GM12873 (cell line): Measurements from ENCODE around the gene DNM1.

ENCODE experiments used
- TF ChIP-seq, protein P1 (sequence below): IDR thresholded peaks from 2 replicates; pipeline ENCODE4 v1.5.1; 2012; ENCODE audit warnings: low read depth, mild to moderate bottlenecking, moderate library complexity, low read length, control low read depth; ENCODE audit not compliant: insufficient read depth; ENCODE audit errors: missing control alignments

Gene DNM1

DNA sequence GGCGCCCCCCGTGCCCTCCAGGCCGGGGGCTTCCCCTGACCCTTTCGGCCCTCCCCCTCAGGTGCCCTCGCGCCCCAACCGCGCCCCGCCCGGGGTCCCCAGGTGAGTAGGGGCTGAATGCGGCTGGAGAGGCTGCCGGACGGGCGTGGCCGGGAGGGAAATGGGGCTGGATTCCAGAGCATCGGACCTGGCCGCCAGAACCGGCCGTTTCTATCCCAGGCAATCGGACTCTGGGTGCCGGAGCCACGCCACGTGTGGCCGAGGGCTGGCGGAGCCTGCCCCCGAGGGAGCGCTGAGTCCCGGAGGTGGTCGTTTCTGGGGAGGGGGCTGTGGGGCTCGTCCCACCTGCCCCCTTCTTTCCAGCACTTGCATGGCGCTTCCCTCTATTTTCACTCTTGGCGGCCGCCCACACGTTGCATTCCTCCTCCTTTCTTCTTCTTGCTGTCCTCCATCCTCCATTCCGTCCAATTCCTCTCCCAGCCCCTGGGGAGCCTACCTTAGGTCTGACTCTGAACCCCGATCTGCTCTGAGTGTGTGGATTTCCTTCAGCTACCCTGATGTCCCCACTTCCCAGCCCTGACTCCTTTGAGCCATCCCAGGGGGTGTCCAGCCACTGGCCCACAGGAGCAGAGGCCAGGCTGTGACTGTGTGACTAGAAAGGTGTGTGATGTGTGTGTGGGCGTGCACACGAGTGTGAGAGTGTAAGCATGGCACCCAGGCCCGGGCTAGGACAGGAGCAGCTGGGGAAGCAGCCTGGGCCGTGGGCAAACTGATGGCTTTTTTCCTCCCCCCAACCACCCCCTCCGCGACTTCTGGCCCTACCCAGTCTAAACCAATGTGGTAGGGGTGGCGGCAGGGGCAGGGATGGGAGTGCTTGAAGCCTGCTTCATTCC lies 47.9 kb downstream of the DNM1 start:
- TF ChIP-seq, protein P1, sequence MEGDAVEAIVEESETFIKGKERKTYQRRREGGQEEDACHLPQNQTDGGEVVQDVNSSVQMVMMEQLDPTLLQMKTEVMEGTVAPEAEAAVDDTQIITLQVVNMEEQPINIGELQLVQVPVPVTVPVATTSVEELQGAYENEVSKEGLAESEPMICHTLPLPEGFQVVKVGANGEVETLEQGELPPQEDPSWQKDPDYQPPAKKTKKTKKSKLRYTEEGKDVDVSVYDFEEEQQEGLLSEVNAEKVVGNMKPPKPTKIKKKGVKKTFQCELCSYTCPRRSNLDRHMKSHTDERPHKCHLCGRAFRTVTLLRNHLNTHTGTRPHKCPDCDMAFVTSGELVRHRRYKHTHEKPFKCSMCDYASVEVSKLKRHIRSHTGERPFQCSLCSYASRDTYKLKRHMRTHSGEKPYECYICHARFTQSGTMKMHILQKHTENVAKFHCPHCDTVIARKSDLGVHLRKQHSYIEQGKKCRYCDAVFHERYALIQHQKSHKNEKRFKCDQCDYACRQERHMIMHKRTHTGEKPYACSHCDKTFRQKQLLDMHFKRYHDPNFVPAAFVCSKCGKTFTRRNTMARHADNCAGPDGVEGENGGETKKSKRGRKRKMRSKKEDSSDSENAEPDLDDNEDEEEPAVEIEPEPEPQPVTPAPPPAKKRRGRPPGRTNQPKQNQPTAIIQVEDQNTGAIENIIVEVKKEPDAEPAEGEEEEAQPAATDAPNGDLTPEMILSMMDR, result no peak

DNA sequence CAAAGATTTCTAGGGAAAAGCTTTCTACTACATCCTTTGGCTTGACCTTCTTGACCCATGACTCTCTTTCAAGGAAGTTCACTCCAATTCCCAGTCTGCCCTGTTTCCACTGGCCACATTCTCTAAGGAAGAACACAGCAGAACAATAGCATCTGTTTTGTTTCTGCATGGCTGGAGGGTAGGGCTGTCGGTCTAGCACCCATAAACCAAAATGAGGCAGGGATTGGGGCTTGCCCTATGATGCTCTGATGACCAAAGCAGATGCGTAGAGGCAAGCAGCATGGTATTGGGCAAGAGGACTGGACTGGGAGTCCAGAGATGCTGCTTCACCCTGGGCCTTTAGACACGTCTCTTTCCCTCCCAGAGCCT lies 48.5 kb downstream of the DNM1 start:
- TF ChIP-seq, protein P1, result no peak

DNA sequence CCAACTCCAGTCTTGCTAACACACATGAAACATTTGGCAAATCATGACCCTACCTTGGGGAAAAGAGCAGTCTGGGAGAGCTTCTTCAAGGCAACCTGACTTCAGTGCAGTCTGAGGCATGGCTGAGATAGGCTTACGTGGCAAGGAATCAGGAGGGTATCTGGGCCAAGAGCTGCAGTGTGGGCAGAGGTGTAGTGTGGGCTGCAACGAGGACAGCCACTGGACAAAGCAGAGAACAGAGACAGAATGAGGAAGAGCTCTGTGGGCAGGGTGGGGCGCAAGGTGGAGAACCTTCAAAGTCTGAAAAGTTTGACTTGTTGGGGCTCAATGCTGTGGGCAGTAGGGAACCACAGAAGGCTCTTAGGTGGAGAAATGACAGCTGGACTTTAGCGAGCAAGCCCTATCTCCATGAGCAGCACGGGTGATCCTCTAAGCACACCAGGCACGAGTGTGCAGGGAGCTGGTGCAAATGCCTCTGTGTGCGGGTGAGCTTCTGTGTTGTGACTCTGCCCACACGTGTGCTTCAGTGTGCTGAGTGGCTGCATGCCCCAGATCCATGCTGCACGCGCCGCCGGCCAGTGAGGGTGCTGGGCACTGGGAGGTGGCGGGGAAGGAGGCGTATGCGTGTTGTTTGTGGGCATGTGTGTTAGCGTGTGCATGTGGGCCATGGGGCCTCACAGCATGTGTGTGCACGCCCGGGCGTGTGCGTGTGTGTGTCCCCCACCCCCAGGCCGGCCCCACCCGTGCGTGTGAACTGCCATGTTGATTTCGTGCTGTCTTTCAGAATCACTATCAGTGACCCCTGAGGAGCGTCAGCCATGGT lies 49.3 kb downstream of the DNM1 start:
- TF ChIP-seq, protein P1, result no peak

DNA sequence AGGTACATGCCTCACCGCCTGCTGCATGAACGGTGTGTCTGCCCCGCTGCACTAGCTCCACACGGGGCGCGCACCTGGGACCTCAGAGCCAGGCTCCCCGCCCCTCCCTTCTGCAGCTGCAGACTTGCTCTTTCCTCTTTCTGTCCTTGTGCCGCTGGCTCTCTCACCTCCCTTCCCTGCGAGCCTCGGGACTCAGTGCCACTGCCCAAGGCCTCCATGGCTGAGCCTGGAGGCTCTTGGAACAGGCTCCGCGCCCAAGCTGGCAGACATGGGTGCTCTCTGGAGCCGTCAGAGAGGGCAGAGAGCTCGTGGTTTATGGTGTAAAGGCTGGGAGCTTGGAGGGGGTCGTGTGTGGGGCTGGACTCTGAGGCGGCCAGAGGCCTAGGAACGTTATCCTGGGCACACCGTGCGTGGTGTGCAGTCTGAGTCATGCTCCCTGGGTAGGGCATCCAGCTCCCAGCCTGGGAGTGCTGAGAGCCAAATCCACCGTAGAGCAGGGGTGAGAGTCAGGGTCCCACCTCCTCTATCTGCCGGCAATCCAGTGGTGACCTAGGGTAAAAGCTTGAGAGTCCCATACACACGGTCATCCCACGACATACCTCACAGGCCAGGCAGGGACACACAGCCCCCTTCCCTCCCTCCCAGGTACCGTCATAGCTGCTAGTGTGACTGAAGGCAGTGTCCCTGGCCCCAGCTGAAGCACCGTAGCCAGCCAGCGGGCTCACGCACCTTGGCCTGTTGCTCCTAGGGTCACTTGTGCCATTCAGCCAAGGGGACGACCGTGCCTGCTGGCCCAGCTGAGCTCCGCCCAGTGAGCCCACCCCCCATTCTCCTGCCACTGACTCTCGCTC lies 50.2 kb downstream of the DNM1 start:
- TF ChIP-seq, protein P1, result no peak

DNA sequence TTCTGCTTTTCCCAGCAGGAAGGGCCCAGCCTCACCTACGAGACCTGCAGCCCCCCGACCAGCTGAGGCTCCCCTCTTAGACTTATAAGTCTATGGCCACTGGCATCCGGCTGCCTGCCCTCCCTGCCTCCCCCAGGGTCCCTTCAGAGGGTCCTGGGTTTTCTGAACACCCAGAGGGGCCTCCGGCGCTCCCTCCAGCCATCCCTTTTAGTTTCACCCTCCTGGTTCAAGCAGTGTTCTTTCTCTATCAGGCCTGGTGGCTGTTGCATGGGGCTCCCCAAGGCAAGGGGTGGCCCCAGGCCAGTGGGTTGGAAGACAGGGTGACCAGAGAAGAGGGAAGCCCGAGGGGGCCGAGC lies 50.8 kb downstream of the DNM1 start:
- TF ChIP-seq, protein P1, result no peak

DNA sequence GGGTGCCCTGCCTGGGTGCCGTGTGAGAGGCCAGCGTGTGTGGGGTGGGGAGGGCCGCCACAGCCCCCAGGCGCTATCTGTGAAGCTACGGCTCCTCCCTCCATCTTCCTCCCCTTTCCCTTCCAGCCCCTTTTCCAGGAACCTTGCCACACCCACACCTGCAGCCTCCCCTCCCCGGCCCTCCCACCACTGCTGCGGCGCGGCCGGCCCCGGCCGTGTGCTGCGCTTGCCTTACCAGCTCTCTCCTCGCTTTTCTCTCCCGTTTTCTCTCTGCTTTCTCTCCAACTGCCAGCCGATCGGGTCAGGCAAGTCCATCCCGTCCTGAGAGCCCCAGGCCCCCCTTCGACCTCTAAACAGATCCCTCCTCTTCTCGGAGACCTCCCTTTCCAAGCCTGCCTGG lies 51.2 kb downstream of the DNM1 start:
- TF ChIP-seq, protein P1, result no peak
